Endothelial cell of coronary artery (primary cell): ENCODE measurements around the gene ABHD16B. TPM values are rescaled to one million over a fixed set of nuclear protein-coding genes. Genes with fewer than 3 reads are reported as not detected.

Experiments
- total RNA-seq: library from RNA; depleted of rRNA; stranded (reverse); fragments of >200 nt; gene quantifications from 2 replicates; pipeline ENCODE4 v1.2.3, GENCODE V29; 2014

Gene ABHD16B
- not detected in 2 replicates for total RNA-seq

DNA sequence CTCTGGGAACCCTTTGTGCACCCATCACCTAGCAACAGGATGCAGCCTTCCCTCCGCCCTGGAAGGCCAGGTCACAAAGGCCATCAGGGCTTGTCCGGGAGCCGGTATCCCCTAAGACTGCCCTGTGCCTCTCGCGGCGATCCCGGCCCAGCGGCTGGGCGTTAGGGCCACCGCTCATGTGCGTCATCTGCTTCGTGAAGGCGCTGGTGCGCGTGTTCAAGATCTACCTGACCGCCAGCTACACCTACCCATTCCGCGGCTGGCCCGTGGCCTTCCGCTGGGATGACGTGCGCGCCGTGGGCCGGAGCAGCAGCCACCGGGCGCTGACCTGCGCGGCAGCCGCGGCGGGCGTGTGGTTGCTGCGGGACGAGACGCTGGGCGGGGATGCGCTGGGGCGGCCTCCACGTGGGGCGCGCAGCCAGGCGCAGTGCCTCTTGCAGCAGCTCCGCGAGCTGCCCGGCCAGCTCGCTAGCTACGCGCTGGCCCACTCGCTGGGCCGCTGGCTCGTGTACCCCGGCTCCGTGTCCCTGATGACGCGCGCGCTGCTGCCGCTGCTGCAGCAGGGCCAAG is at the start of gene ABHD16B:
ABHD16B (plus strand) TSS at position 134 of the 570 bp plus-strand sequence; CDS start at position 177, 43 bp downstream.

DNA sequence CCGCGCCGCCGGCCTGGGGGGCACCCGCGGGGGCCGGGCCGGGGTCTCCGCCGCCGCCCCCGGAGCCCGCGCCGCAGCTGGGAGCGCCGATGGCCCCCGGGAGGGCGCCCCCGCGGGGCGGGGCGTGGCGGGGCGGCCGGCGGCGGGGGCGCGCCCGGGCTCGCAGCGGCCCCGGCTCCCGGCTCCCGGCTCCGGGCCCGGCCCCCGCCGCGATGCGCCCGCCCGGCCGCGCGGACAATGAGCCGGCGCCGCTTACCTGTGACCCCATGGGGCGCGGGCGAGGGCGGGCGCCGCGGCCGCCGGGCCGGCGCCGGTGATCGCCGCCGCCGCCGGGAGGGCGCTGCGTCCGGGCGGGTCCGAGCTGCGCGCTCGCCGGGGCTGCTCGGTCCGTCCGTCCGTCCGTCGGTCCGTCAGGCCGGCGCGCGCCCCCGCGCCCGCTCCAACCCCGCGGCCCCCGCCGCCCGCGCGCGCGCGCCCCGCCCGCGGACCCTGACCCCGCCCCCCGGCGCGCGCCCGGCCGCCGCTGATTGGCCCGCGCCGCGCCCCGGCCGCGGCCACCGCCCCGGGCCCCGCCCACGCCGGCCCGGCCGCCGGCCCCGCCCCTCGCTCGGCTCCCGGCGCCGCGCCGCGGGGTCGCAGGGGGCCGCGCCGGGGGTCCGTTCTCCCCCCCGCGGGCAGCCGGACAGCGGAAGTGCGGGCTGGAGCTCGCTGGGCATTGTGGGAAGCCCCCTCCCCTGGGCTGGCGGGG is 30.3 kb upstream of the ABHD16B start, which contains the start of gene ZBTB46:
ZBTB46 (minus strand) TSS at position 424 of the 748 bp plus-strand sequence. CDS start 40,507 bp downstream, outside the sequence.

DNA sequence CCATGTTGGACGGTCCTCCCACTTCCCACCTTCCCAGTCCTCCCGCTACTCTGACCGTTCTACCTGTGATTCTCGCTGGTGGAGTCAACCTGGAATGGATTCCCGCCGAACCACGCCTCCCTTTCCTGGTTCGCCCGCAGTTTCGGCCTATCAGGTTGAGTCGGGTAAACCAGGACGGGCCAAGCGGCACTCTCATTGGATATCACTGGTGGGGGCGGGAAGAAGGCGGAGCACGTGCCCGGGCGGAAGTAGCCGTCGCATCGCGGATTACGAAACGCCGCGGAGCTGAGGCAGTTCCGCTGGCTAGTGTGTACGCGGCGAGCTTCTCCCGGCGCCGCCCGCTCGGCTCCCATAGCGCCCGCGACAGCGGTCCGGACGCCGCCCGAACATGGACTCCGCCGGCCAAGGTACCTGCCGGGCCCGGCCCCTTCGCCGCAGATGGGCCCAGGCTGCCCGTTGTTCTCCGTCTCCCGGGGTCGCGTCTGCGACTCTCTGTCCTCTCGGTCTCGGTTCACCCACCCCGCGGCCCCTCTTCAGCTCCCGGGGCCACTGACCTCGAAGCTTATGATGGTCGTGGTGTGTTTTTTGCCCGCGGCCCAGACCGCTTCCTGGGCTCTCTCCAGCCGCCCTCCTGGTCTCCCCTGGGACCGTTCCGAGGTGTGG is 3.8 kb downstream of the ABHD16B start, which contains the start of gene TPD52L2:
TPD52L2 (plus strand) TSS at position 293 of the 663 bp plus-strand sequence; CDS start at position 389, 96 bp downstream.

DNA sequence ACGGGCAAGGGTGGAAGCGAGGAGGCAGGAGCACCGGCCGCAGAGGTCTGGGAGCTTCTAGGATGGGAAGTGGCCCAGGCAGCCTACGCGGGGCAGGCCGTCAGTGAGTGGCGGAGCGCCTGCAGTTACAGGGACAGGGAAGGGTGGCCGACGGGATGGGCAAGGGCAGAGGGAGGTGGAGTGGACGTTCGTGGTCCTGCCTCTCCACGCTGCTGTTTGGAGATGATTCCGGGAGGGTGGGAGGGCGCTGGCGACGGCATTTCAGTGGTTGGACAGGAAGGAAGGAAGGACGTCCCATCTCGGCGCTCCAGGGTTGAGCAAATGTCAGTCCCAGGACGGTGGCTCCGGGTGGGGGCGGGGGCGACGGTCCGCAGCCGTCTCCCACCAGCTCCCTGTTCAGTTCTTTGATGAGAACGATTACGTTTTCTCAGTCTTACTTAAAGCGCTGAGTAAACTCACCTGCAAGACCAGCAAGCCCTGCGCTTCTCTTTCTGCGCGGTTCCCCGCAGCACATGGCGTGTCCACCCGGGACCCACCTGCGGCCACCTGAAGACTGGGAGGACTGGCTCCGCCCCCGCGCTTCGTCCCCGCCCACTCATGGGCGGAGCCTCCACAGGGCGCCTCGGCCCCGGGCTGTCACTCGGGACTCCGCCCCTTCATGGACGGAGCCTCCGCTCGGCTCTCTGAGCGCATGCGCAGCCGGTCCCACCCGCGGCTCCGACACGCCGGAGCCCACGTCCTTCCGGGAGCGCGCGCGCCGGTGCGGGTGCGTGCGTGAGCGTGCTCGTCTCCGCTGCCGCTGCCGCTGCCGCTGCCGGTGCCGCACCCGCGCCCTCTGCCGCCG is 33.3 kb downstream of the ABHD16B start, which contains the start of gene DNAJC5:
DNAJC5 (plus strand) TSS at position 769 of the 844 bp plus-strand sequence. CDS start 33,220 bp downstream, outside the sequence.

Other genes with a start within 250 kb of the ABHD16B start
- 8.5 and 9.3 TPM in 2 replicates for gene GMEB2, start 234.4 kb upstream of the ABHD16B start, total RNA-seq
- 2.7 and 3.4 TPM in 2 replicates for gene STMN3, start 208.1 kb upstream of the ABHD16B start, total RNA-seq
- 10.0 and 13.1 TPM in 2 replicates for gene RTEL1, start 203.2 kb upstream of the ABHD16B start, total RNA-seq
- 10.2 and 60.2 TPM in 2 replicates for gene TNFRSF6B, start 164.8 kb upstream of the ABHD16B start, total RNA-seq
- 39.6 and 54.9 TPM in 2 replicates for gene ARFRP1, start 153.5 kb upstream of the ABHD16B start, total RNA-seq
- gene ZGPAT, start 153.5 kb upstream of the ABHD16B start, total RNA-seq: 17.9 and 21.7 TPM in 2 replicates
- gene LIME1, start 124.8 kb upstream of the ABHD16B start, total RNA-seq: 2.2 and 4.3 TPM in 2 replicates
- gene SLC2A4RG, start 121.7 kb upstream of the ABHD16B start, total RNA-seq: 12.4 and 12.5 TPM in 2 replicates
- gene ZBTB46, start 30.2 kb upstream of the ABHD16B start, total RNA-seq: 7.8 and 12.8 TPM in 2 replicates
- gene TPD52L2, start 3.8 kb downstream of the ABHD16B start, total RNA-seq: 101 and 131 TPM in 2 replicates
- 82.5 and 84.7 TPM in 2 replicates for gene DNAJC5, start 33.6 kb downstream of the ABHD16B start, total RNA-seq
- 25.3 and 29.2 TPM in 2 replicates for gene UCKL1, start 94.9 kb downstream of the ABHD16B start, total RNA-seq
- gene ZNF512B, start 108.4 kb downstream of the ABHD16B start, total RNA-seq: 9.9 and 10.3 TPM in 2 replicates
- 1.8 and 2.2 TPM in 2 replicates for gene SAMD10, start 118.1 kb downstream of the ABHD16B start, total RNA-seq
- gene PRPF6, start 119.6 kb downstream of the ABHD16B start, total RNA-seq: 76.2 and 81.9 TPM in 2 replicates
- gene C20orf204, start 174.7 kb downstream of the ABHD16B start, total RNA-seq: 1.9 TPM in 2 replicates
- gene SOX18, start 188.1 kb downstream of the ABHD16B start, total RNA-seq: 16.0 and 23.7 TPM in 2 replicates
- 25.1 and 39.3 TPM in 2 replicates for gene TCEA2, start 201.7 kb downstream of the ABHD16B start, total RNA-seq
- 17.0 and 17.5 TPM in 2 replicates for gene RGS19, start 218.0 kb downstream of the ABHD16B start, total RNA-seq
- 1.3 and 2.6 TPM in 2 replicates for gene OPRL1, start 218.6 kb downstream of the ABHD16B start, total RNA-seq
- not detected in 2 replicates for gene LKAAEAR1, start 222.9 kb downstream of the ABHD16B start, total RNA-seq
- not detected in 2 replicates for gene NPBWR2, start 246.1 kb downstream of the ABHD16B start, total RNA-seq